SW480 (cell line): ENCODE data around the gene NUAK1.

Experiments used
- DNase-seq: peaks from one replicate; pipeline ENCODE4 v3.0.0-alpha.2; 2016; ENCODE audit warnings: low spot score

Gene NUAK1

GRCh38 chr12:106138633-106139421 lies at the start of gene NUAK1:
NUAK1 (minus strand) TSS chr12:106138954; CDS start chr12:106138653, 301 bp downstream.
- DNase-seq, result peak; percentile 68

- DNase-seq, result no peak
These were observed 49.5 kb upstream of the NUAK1 start for GRCh38 chr12:106188256-106188655.

GRCh38 chr12:106187842-106188241 lies 49.1 kb upstream of the NUAK1 start:
- DNase-seq, result no peak

GRCh38 chr12:106187155-106187789 lies 48.5 kb upstream of the NUAK1 start:
- DNase-seq, result no peak

GRCh38 chr12:106183735-106184134 lies 45.0 kb upstream of the NUAK1 start:
- no peak for DNase-seq

GRCh38 chr12:106181401-106182114 lies 42.8 kb upstream of the NUAK1 start:
- no peak for DNase-seq

- no peak for DNase-seq
These were observed 40.3 kb upstream of the NUAK1 start for GRCh38 chr12:106179086-106179485.

GRCh38 chr12:106178562-106178961 lies 39.8 kb upstream of the NUAK1 start:
- no peak for DNase-seq

GRCh38 chr12:106176560-106176959 lies 37.8 kb upstream of the NUAK1 start:
- DNase-seq, result no peak

GRCh38 chr12:106174876-106175275 lies 36.1 kb upstream of the NUAK1 start:
- no peak for DNase-seq

GRCh38 chr12:106173442-106173841 lies 34.7 kb upstream of the NUAK1 start:
- no peak for DNase-seq

- DNase-seq, result no peak
These were observed 32.5 kb upstream of the NUAK1 start for GRCh38 chr12:106171117-106171750.

- DNase-seq, result no peak
These were observed 31.5 kb upstream of the NUAK1 start for GRCh38 chr12:106170285-106170684.

- DNase-seq, result no peak
These were observed 25.0 kb upstream of the NUAK1 start for GRCh38 chr12:106163712-106164111.

GRCh38 chr12:106161491-106161890 lies 22.7 kb upstream of the NUAK1 start:
- DNase-seq, result no peak

- DNase-seq, result no peak
These were observed 22.2 kb upstream of the NUAK1 start for GRCh38 chr12:106160915-106161314.

- no peak for DNase-seq
These were observed 19.0 kb upstream of the NUAK1 start for GRCh38 chr12:106157802-106158201.

- no peak for DNase-seq
These were observed 16.1 kb upstream of the NUAK1 start for GRCh38 chr12:106154751-106155273.

GRCh38 chr12:106152334-106152733 lies 13.6 kb upstream of the NUAK1 start:
- DNase-seq, result no peak

- no peak for DNase-seq
These were observed 11.8 kb upstream of the NUAK1 start for GRCh38 chr12:106150555-106150954.

GRCh38 chr12:106149096-106149784 lies 10.5 kb upstream of the NUAK1 start:
- peak; percentile 31 for DNase-seq

GRCh38 chr12:106147956-106148355 lies 9.2 kb upstream of the NUAK1 start:
- DNase-seq, result no peak
